Measurements from ENCODE around the gene XG. TPM values are rescaled to one million over a fixed set of nuclear protein-coding genes. Genes with fewer than 3 reads are reported as not detected.

XG gene
- total and polyA plus RNA-seq, 2 of the 8 experiments (the other 6 are each of a cell fraction or from before 2014, with no cell fraction given), result 0.33 to 0.78 TPM

GRCh38 chrX:2857566-2857965 lies 105.7 kb downstream of the XG start:
- Histone ChIP-seq H3K4me3 (ENCODE audit: extremely low read depth in 1 of 4, insufficient read depth in 2 of 4, low read depth in 3 of 4, low read length in 4 of 4) (no peak overlapping the region), H3K27me3 (replicated peaks in 1 of 4; ENCODE audit: control insufficient read depth in 3 of 4, extremely low read depth in 1 of 4, insufficient read depth in 3 of 4, low read length in 3 of 4) (no peaks in the 10 kb centered on the region), H3K18ac (ENCODE audit: extremely low read depth, low read length) (no peak overlapping the region), H3K23ac (ENCODE audit: insufficient read length) (no peak overlapping the region), H3K79me1 (ENCODE audit: low read depth, low read length) (no peaks in the 10 kb centered on the region), H4K91ac (replicated peaks; ENCODE audit: insufficient read length, low read length) (no peak overlapping the region), H3K4ac (replicated peaks; ENCODE audit: insufficient read length, low read depth, low read length) (no peak overlapping the region), H3K56ac (replicated peaks; ENCODE audit: insufficient read length, low read depth, low read length) (no peak overlapping the region), H4K8ac (ENCODE audit: extremely low read depth, insufficient read depth, low read length) (no peak overlapping the region), H2AFZ (ENCODE audit: low read length) (no peak overlapping the region), H2BK120ac (replicated peaks; ENCODE audit: low read depth, low read length) (no peak overlapping the region), H3K4me1 (replicated peaks in 1 of 4; ENCODE audit: control insufficient read depth in 3 of 4, insufficient read depth in 4 of 4, low read length in 3 of 4) (no peaks in the 10 kb centered on the region), H4K5ac (ENCODE audit: insufficient read length, low read depth, low read length) (no peak overlapping the region), H3K27ac (ENCODE audit: low read depth, low read length) (no peak overlapping the region), H3K36me3 (ENCODE audit: control insufficient read depth in 2 of 4, insufficient read depth in 4 of 4, low read length in 3 of 4) (peaks cover 0 to 51% (median 27%) of the 10 kb centered on the region in 4 experiments; a peak in 7 of 8 replicates), H3K14ac (ENCODE audit: insufficient read length) (no peak overlapping the region), H3K9ac (replicated peaks in 1 of 4; ENCODE audit: extremely low read depth in 1 of 4, low read depth in 3 of 4, low read length in 3 of 4) (no peak overlapping the region), H4K20me1 (replicated peaks in 1 of 2; ENCODE audit: control insufficient read depth in 1 of 2, insufficient read depth in 2 of 2, low read length in 2 of 2) (no peaks in the 10 kb centered on the region), H2BK12ac (ENCODE audit: low read depth, low read length) (no peak overlapping the region), H3K79me2 (ENCODE audit: control insufficient read depth in 1 of 2, insufficient read depth in 2 of 2, low read length in 2 of 2) (no peaks in the 10 kb centered on the region), H3K9me3 (ENCODE audit: insufficient read depth in 2 of 2, low read depth in 1 of 2, low read length in 1 of 2) (no peaks in the 10 kb centered on the region), H3K4me2 (ENCODE audit: insufficient read depth in 1 of 2, low read depth in 2 of 2, low read length in 2 of 2) (no peak overlapping the region), H2BK5ac (ENCODE audit: low read depth, low read length) (no peak overlapping the region), H2BK15ac (ENCODE audit: low read length) (no peak overlapping the region), H2AK5ac (ENCODE audit: low read depth, low read length) (no peak overlapping the region), H3K23me2 (ENCODE audit: low read depth, low read length) (no peaks in the 10 kb centered on the region), H2BK20ac (ENCODE audit: low read length) (no peak overlapping the region)
- WGBS, 2 experiments (ENCODE audit: extremely low coverage in 1 of 2, insufficient coverage in 1 of 2, insufficient read length in 1 of 2, insufficient replicate concordance in 2 of 2, low coverage in 1 of 2, low lambda C conversion rate in 2 of 2, missing lambda C conversion rate in 1 of 2), result 89% methylated on average over 3 of the region's 3 CpGs; no CpG with 5 or more reads in 1 of the 2 experiments
- CTCF ChIA-PET (ENCODE audit: partially characterized antibody), result no interaction called here
- FAIRE-seq, result no peak
- POLR2A ChIA-PET (ENCODE audit: partially characterized antibody), result interaction anchor here (0.6 kb wide), 1 partner anchor 68 kb away, joined by 4 read pairs; no protein-coding TSS in a partner anchor
- DNase-seq (ENCODE audit: low read depth in 1 of 2, low spot score in 2 of 2), result no peak
- no peak for TF ChIP-seq YY1 (IDR thresholded peaks at IDR 0.05; ENCODE audit: low read depth, low read length)
- no peak for TF ChIP-seq SIX5 (IDR thresholded peaks at IDR 0.05; ENCODE audit: low read depth, low read length)
